ENCODE data around the gene PIWIL4.

GRCh38 chr11:94568717-94569116, 1.5 kb downstream of the PIWIL4 start:
- no peak for TF ChIP-seq EZH2 (IDR thresholded peaks at IDR 0.05; ENCODE audit: insufficient read depth, low read length)
- TF ChIP-seq CTCF (IDR thresholded peaks at IDR 0.05; ENCODE audit: insufficient read depth, low read depth, low read length) = no peak
